GM12878 (cell line): ENCODE results near the gene ROBO1. TPM values are rescaled to one million over a fixed set of nuclear protein-coding genes. Genes with fewer than 3 reads are reported as not detected.

Experiments
- ATAC-seq: fragments of 200-7000 bp; cut with Tn5 transposase; 3 replicates; pipeline ENCODE4 v1.9.1; 2020; ENCODE audit warnings: mild to moderate bottlenecking, moderate library complexity
- BruUV-seq: library from RNA; stranded (reverse); fragments of 400-500 nt; replicated peaks from 2 replicates; lab custom pipeline; 2021; lab: Mats Ljungman, UMichigan
- CTCF ChIA-PET: fragments of 300-600 bp; sonication (Branson Sonifier 250); formaldehyde crosslinking; extraction: SDS; loops from one replicate; lab custom pipeline; 2021; ENCODE audit warnings: inconsistent platforms; lab: Yijun Ruan, JAX
- POLR2A ChIA-PET: fragments of 350-600 bp; formaldehyde crosslinking; extraction: SDS; loops from one replicate; lab custom pipeline; 2021; ENCODE audit warnings: inconsistent platforms; lab: Charles Lee
- RAD21 ChIA-PET: fragments of 300-600 bp; sonication (Branson Sonifier 250); formaldehyde crosslinking; loops from one replicate; lab custom pipeline; 2023; ENCODE audit warnings: antibody characterized with exemption; ENCODE audit not compliant: unreplicated experiment; lab: Charles Lee
- SMC1A ChIA-PET: fragments of 300-600 bp; sonication (Branson Sonifier 250); formaldehyde crosslinking; loops from one replicate; lab custom pipeline; 2023; ENCODE audit not compliant: unreplicated experiment, uncharacterized antibody; lab: Charles Lee
- DNase-seq: peaks from one replicate; pipeline ENCODE4 v3.0.0-alpha.2; 2011; ENCODE audit warnings: low read depth, low spot score
- FAIRE-seq: peaks from 3 replicates; lab custom pipeline; 2011; peaks lifted over from hg19 to GRCh38; lab: Jason Lieb, UNC
- H2AFZ ChIP-seq: 2 replicates; pipeline ENCODE4 v1.6.0; 2011; ENCODE audit warnings: low read depth, low read length, control low read depth; ENCODE audit not compliant: control insufficient read depth
- H3K27ac ChIP-seq: 2 replicates; pipeline ENCODE4 v1.5.1; 2011; ENCODE audit warnings: control low read depth; ENCODE audit not compliant: control insufficient read depth, insufficient read depth
- H3K27me3 ChIP-seq, 2 experiments: replicated peaks in 1 of 2; 2 replicates each; pipeline versions ENCODE4 v1.6.0 to v1.6.1; 2011; ENCODE audit warnings: low read length in 1 of 2; ENCODE audit not compliant: control insufficient read depth in 2 of 2, insufficient read depth in 2 of 2
- H3K36me3 ChIP-seq, 2 experiments: 2 replicates each; pipeline ENCODE4 v1.5.1; 2011; ENCODE audit warnings: low read length in 1 of 2; ENCODE audit not compliant: control insufficient read depth in 2 of 2, insufficient read depth in 2 of 2
- H3K4me1 ChIP-seq: 2 replicates; pipeline ENCODE4 v1.6.1; 2011; ENCODE audit warnings: mild to moderate bottlenecking, low read length, moderate library complexity, mixed read lengths; ENCODE audit not compliant: control insufficient read depth, insufficient read depth
- H3K4me2 ChIP-seq: 2 replicates; pipeline ENCODE4 v1.6.0; 2011; ENCODE audit warnings: control low read depth; ENCODE audit not compliant: control insufficient read depth, insufficient read depth
- H3K4me3 ChIP-seq: fragments of 200-600 bp; sonication (generic); 2 replicates; pipeline ENCODE4 v1.5.1; 2016
- H3K79me2 ChIP-seq: 2 replicates; pipeline ENCODE4 v1.6.0; 2011; ENCODE audit warnings: low read length; ENCODE audit not compliant: control insufficient read depth, insufficient read depth
- H3K9ac ChIP-seq: 2 replicates; pipeline ENCODE4 v1.8.0; 2011; ENCODE audit warnings: low read length, control low read depth, mixed read lengths; ENCODE audit not compliant: control insufficient read depth, insufficient read depth
- H3K9me3 ChIP-seq: replicated peaks from 3 replicates; pipeline ENCODE4 v1.5.1; 2011; ENCODE audit warnings: mild to moderate bottlenecking, low read length; ENCODE audit not compliant: control insufficient read depth, insufficient read depth
- H4K20me1 ChIP-seq: 2 replicates; pipeline ENCODE4 v1.6.0; 2011; ENCODE audit not compliant: control insufficient read depth, insufficient read depth
- ASH2L ChIP-seq: fragments of 300-600, 200-600 bp; sonication (generic); IDR thresholded peaks from 2 replicates; pipeline ENCODE4 v1.6.1; 2017; ENCODE audit warnings: low read depth, mild to moderate bottlenecking, borderline replicate concordance
- DPF2 ChIP-seq: fragments of 450-650 bp; IDR thresholded peaks from 2 replicates; pipeline ENCODE4 v1.6.1; 2017; ENCODE audit warnings: mild to moderate bottlenecking
- GABPA ChIP-seq: IDR thresholded peaks from 2 replicates; pipeline ENCODE4 v1.6.1; 2014; ENCODE audit warnings: antibody characterized with exemption, low read depth, mild to moderate bottlenecking, inconsistent platforms
- IRF4 ChIP-seq: IDR thresholded peaks from 2 replicates; pipeline ENCODE4 v1.6.1; 2011; ENCODE audit warnings: low read depth, low read length
- RELA ChIP-seq: fragments of 450-650 bp; IDR thresholded peaks from 2 replicates; pipeline ENCODE4 v1.8.0; 2014; ENCODE audit warnings: borderline replicate concordance; ENCODE audit not compliant: partially characterized antibody
- SRF ChIP-seq, 2 experiments: IDR thresholded peaks; 2 replicates each; pipeline ENCODE4 v1.6.1; 2011; ENCODE audit warnings: low read depth in 2 of 2, low read length in 2 of 2, mild to moderate bottlenecking in 1 of 2, moderate library complexity in 1 of 2
- TAF1 ChIP-seq: IDR thresholded peaks from 2 replicates; pipeline ENCODE4 v1.6.1; 2011; ENCODE audit warnings: mild to moderate bottlenecking, low read depth, low read length, borderline replicate concordance
- TBL1XR1 ChIP-seq: IDR thresholded peaks from 2 replicates; pipeline ENCODE4 v1.6.1; 2012; ENCODE audit warnings: low read depth, low read length, improper control_type of control experiment
- ZNF384 ChIP-seq: IDR thresholded peaks from 2 replicates; pipeline ENCODE4 v1.6.1; 2012; ENCODE audit warnings: low read depth, mild to moderate bottlenecking, low read length, improper control_type of control experiment, borderline replicate concordance
- WGBS: methylation state at CpG from one replicate; pipeline ENCODE4 v1.1.6; 2016; ENCODE audit warnings: low lambda C conversion rate; ENCODE audit not compliant: insufficient replicate concordance, insufficient coverage; ENCODE audit errors: missing lambda C conversion rate; 5-methylcytosine and 5-hydroxymethylcytosine counted together
- in situ Hi-C: fragments of 300-500 bp; cut with MboI; formaldehyde crosslinking; loops from 9 replicates; pipeline ENCODE4 v1.14.3; 2018; ENCODE audit warnings: mixed read lengths
- intact Hi-C: fragments of 100-400 bp; cut with micrococcal nuclease; formaldehyde crosslinking; loops from one replicate; pipeline ENCODE4 v1.14.2; 2022; ENCODE audit not compliant: unreplicated experiment
- polyA plus RNA-seq, 11 experiments: library from polyadenylated mRNA; depleted of rRNA in 4 of 11; unstranded in 6 of 11; stranded (reverse) in 5 of 11; fragments of >200 nt; fragmentation: Nextera tagmentation in 4 of 11; fragmentation: Illumina TruSeq in 1 of 11; extraction: Ambion mirVana in 4 of 11; extraction: Trizol in 1 of 11; gene quantifications; 1 replicate in 1 of 11; 2 replicates in 10 of 11; pipeline versions ENCODE4 v1.2.1 to v1.2.3, GENCODE V29; 2011 to 2016; ENCODE audit warnings: inconsistent platforms in 2 of 11, missing spikeins in 2 of 11, low read depth in 1 of 11
- total RNA-seq, 4 experiments: library from RNA; depleted of rRNA in 3 of 4; stranded (reverse); fragments of >200 nt in 3 of 4; fragmentation: Illumina TruSeq in 1 of 4; extraction: Trizol in 1 of 4; gene quantifications; 2 replicates each; pipeline versions ENCODE4 v1.2.1 to v1.2.3, GENCODE V29; 2013 to 2021

Gene ROBO1
- total and polyA plus RNA-seq, 10 of the 15 experiments (the other 5 are each of a cell fraction or from before 2014, with no cell fraction given): 0.29 to 46.5 (median 1.2) TPM

DNA sequence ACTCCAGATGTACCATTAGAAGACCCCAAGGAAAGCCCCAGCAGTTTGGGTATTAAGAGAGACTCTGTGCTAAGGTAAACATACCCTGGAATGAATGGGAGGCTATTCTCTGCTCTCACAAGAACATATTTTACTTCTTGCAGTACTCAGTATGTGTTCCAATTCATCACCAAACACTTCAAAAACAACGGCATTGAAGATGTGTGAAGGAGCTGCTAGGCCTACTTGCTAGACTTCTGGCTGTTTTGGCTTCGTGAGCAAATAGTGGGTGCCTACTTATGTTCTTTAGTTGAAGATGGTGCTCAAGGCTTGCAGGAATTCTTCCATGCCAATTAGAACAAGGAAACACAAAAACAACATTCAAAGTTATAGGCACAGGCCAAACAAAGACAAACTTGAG lies 514.5 kb downstream of the ROBO1 start:
- ATAC-seq (no peak), DNase-seq (no peak), FAIRE-seq (no peak)
- Histone ChIP-seq H4K20me1 (no peaks in the 10 kb centered on the region), H3K4me2 (no peak overlapping the region), H3K4me1 (no peaks in the 10 kb centered on the region), H3K9ac (no peak overlapping the region), H2AFZ (no peak overlapping the region), H3K27ac (no peak overlapping the region), H3K27me3 (no peaks in the 10 kb centered on the region), H3K4me3 (no peak overlapping the region), H3K9me3 (no peaks in the 10 kb centered on the region), H3K79me2 (no peaks in the 10 kb centered on the region), H3K36me3 (no peaks in the 10 kb centered on the region)
- ChIA-PET POLR2A (no interaction called here), SMC1A (no interaction called here), CTCF (interaction anchor here (1.4 kb wide), 1 partner anchor 11 kb away, joined by 5 read pairs; no protein-coding TSS in a partner anchor), RAD21 (interaction anchor here (1.3 kb wide), 1 partner anchor 10 kb away, joined by 3 read pairs; no protein-coding TSS in a partner anchor)
- intact Hi-C loops (no loop called here), in situ Hi-C loops (no loop called here)
- no TSS peak for BruUV-seq
- TF ChIP-seq TAF1 (no peak), ASH2L (no peak), TBL1XR1 (no peak), IRF4 (no peak), RELA (no peak), GABPA (no peak), ZNF384 (no peak), DPF2 (no peak)
- 14% methylated on average over 2 of the region's 2 CpGs for WGBS

DNA sequence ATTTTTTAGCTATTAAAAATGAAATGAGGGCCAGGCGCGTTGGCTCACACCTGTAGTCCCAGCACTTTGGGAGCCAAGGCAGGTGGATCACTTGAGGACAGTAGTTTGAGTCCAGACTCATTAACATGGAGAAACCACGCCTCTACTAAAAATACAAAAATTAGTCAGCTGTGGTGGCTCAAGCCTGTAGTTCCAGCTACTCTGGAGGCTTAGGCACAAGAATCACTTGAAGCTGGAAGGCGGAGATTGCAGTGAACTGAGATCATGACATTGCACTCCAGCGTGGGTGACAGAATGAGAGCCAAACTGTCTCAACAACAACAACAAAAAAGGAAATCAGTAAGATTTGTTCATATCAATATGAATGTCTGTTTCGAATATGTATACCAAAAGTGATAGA lies 517.1 kb downstream of the ROBO1 start:
- H4K20me1 ChIP-seq: no peaks in the 10 kb centered on the region

More for the DNA sequence above, 517.1 kb downstream of the ROBO1 start:
- Histone ChIP-seq H3K4me3 (no peak overlapping the region), H3K79me2 (no peaks in the 10 kb centered on the region), H3K4me1 (no peaks in the 10 kb centered on the region), H3K9me3 (no peaks in the 10 kb centered on the region), H2AFZ (no peak overlapping the region), H3K4me2 (no peak overlapping the region), H3K27ac (no peak overlapping the region), H3K27me3 (no peaks in the 10 kb centered on the region), H3K36me3 (no peaks in the 10 kb centered on the region), H3K9ac (no peak overlapping the region)
- FAIRE-seq: no peak
- CTCF ChIA-PET: interaction anchor here (1.1 kb wide), 1 partner anchor 111 kb away, joined by 4 read pairs; no protein-coding TSS in a partner anchor
- DNase-seq: no peak
- SMC1A ChIA-PET: no interaction called here
- intact Hi-C loops: no loop called here
- no peak for ATAC-seq
- POLR2A ChIA-PET: interaction anchor here (0.6 kb wide), 1 partner anchor 55 kb away, joined by 4 read pairs; no protein-coding TSS in a partner anchor
- no peak for TF ChIP-seq SRF (IDR thresholded peaks at IDR 0.05; ENCODE audit: low read depth in 2 of 2, low read length in 2 of 2)
- RAD21 ChIA-PET: no interaction called here
- WGBS: 35% methylated on average over 6 of the region's 6 CpGs
- in situ Hi-C loops: no loop called here
- BruUV-seq: no TSS peak
